ENCODE data around the gene UFD1. TPM values are rescaled to one million over a fixed set of nuclear protein-coding genes. Genes with fewer than 3 reads are reported as not detected.

The UFD1 gene
- total and polyA plus RNA-seq, 2 of the 13 experiments (the other 11 are each of a cell fraction or from before 2014, with no cell fraction given) = 47.9 to 51.1 TPM

DNA sequence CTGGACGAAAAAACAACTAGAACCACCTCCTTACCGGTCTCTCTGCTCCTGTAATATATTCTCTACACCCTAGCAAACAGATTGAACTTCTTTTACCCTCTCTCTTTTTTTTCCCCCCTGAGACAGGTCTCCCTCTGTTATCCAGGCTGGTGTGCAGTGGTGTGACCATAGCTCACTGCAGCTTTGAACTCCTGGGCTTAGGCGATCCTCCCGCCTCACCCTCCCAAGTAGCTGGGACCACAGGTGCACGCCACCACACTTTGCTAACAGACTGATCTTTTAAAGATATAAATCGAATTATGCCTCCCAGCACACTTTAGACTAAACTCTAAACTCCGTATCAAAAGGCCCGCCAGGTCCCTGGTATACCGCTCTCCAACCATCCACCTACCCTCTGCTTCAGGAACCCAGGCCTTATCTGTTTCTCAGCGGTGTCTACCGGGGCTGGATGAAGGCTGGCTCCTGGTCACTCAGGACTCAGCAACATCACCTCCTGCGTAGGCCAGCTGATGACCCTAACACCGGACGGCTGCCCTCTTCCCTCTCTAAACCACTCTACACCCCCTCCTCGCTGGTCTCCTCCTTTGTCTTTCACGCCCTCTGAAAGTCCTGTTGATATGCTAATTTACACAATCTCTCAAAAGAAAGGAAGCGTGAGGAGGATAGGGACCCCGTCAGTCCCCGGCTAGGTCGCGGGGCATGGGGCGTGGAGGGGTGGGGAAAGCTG lies 32.2 kb downstream of the UFD1 start:
- Histone ChIP-seq H3K27ac (ENCODE audit: extremely low read length, insufficient read depth, low read length) (peak overlapping the region; percentile 84), H3K4me3 (replicated peaks in 1 of 3; ENCODE audit: insufficient read depth in 1 of 3, low read depth in 2 of 3, low read length in 3 of 3) (peak overlapping the region; percentile 70 to 86 (median 81)), H3K36me3 (replicated peaks in 1 of 2; ENCODE audit: control insufficient read depth in 1 of 2, insufficient read depth in 2 of 2, low read length in 2 of 2) (peaks cover 7 to 38% of the 10 kb centered on the region in 2 experiments; a peak in 4 of 5 replicates), H2AFZ (ENCODE audit: low read length) (no peak overlapping the region), H3K79me2 (ENCODE audit: insufficient read depth, low read length) (peaks cover 39% of the 10 kb centered on the region), H3K4me2 (ENCODE audit: low read depth, low read length) (peak overlapping the region; percentile 96), H3K9me3 (ENCODE audit: low read length) (no peaks in the 10 kb centered on the region), H4K20me1 (ENCODE audit: insufficient read depth, low read length) (no peaks in the 10 kb centered on the region), H3K4me1 (ENCODE audit: insufficient read depth, low read length) (peaks cover 40% of the 10 kb centered on the region), H3K9ac (ENCODE audit: insufficient read depth, low read depth, low read length) (peak overlapping the region; percentile 93), H3K27me3 (ENCODE audit: control insufficient read depth in 1 of 2, insufficient read depth in 2 of 2, low read length in 2 of 2) (no peaks in the 10 kb centered on the region; a peak in 1 of 5 replicates)
- ATAC-seq (peak; percentile 37), FAIRE-seq (no peak), DNase-seq (ENCODE audit: low spot score) (peak; percentile 7)
- ChIA-PET CTCF (ENCODE audit: low intra/inter-chr PET ratio, low total read pairs) (no interaction called here), POLR2A (interaction anchor here (0.6 to 3.4 kb wide), 7 partner anchors 14 to 324 kb away, joined by 3 to 23 read pairs (median 4); partner anchors contain the start of genes CDC45, DGCR2, ESS2 and HIRA)
- 22% methylated on average over 22 of the region's 22 CpGs for WGBS (ENCODE audit: low lambda C conversion rate)
- intact Hi-C loops (cut with micrococcal nuclease; ENCODE audit: unreplicated experiment) (loop anchor here (2.0 kb wide), 2 partner anchors 14 to 32 kb away; partner anchors contain the start of genes CDC45, MRPL40 and UFD1), in situ Hi-C loops (cut with HindIII; ENCODE audit: extremely low pct_ligation_motif_present, low pct_unique_long_range_greater_than_20kb) (no loop called here)
- TF ChIP-seq WIZ (CRISPR knock-in tag; IDR thresholded peaks at IDR 0.05) = no peak
- peak; percentile 93 for TF ChIP-seq ZNF460 (CRISPR knock-in tag; IDR thresholded peaks at IDR 0.05; ENCODE audit: borderline replicate concordance)
- TF ChIP-seq, protein P1, sequence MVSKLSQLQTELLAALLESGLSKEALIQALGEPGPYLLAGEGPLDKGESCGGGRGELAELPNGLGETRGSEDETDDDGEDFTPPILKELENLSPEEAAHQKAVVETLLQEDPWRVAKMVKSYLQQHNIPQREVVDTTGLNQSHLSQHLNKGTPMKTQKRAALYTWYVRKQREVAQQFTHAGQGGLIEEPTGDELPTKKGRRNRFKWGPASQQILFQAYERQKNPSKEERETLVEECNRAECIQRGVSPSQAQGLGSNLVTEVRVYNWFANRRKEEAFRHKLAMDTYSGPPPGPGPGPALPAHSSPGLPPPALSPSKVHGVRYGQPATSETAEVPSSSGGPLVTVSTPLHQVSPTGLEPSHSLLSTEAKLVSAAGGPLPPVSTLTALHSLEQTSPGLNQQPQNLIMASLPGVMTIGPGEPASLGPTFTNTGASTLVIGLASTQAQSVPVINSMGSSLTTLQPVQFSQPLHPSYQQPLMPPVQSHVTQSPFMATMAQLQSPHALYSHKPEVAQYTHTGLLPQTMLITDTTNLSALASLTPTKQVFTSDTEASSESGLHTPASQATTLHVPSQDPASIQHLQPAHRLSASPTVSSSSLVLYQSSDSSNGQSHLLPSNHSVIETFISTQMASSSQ (IDR thresholded peaks at IDR 0.05; ENCODE audit: low read depth) = no peak
- TF ChIP-seq, protein P1 (CRISPR knock-in tag; IDR thresholded peaks at IDR 0.05; ENCODE audit: borderline replicate concordance) = 0 out of 2 replicates have a peak, but pooled peaks have one; percentile 6
- TF ChIP-seq ZNF567 (CRISPR knock-in tag; IDR thresholded peaks at IDR 0.05; ENCODE audit: borderline replicate concordance) = no peak
- peak; percentile 66; the same call in 1 of the 2 replicates for TF ChIP-seq ZNF205 (CRISPR knock-in tag; IDR thresholded peaks at IDR 0.05)
- TF ChIP-seq ZNF670 (CRISPR knock-in tag; IDR thresholded peaks at IDR 0.05; ENCODE audit: borderline replicate concordance) = 0 out of 2 replicates have a peak, but pooled peaks have one; percentile 33
- TF ChIP-seq, protein P2, sequence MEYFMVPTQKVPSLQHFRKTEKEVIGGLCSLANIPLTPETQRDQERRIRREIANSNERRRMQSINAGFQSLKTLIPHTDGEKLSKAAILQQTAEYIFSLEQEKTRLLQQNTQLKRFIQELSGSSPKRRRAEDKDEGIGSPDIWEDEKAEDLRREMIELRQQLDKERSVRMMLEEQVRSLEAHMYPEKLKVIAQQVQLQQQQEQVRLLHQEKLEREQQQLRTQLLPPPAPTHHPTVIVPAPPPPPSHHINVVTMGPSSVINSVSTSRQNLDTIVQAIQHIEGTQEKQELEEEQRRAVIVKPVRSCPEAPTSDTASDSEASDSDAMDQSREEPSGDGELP (IDR thresholded peaks at IDR 0.05; ENCODE audit: borderline replicate concordance, low read depth) = peak; percentile 52; the same call in 1 of the 2 replicates
- TF ChIP-seq IRX3 (CRISPR knock-in tag; IDR thresholded peaks at IDR 0.05; ENCODE audit: borderline replicate concordance, low read depth) = 0 out of 2 replicates have a peak, but pooled peaks have one; percentile 9
- TF ChIP-seq TARDBP (CRISPR knock-in tag; IDR thresholded peaks at IDR 0.05) = 0 out of 2 replicates have a peak, but pooled peaks have one; percentile 17
- TF ChIP-seq AHR (CRISPR knock-in tag; IDR thresholded peaks at IDR 0.05) = 0 out of 2 replicates have a peak, but pooled peaks have one; percentile 4
- TF ChIP-seq KDM5A (IDR thresholded peaks at IDR 0.05; ENCODE audit: borderline replicate concordance, low read length) = 0 out of 2 replicates have a peak, but pooled peaks have one; percentile 12
- 0 out of 2 replicates have a peak, but pooled peaks have one; percentile 28 for TF ChIP-seq ZKSCAN5 (CRISPR knock-in tag; IDR thresholded peaks at IDR 0.05)
- TF ChIP-seq, protein P3, sequence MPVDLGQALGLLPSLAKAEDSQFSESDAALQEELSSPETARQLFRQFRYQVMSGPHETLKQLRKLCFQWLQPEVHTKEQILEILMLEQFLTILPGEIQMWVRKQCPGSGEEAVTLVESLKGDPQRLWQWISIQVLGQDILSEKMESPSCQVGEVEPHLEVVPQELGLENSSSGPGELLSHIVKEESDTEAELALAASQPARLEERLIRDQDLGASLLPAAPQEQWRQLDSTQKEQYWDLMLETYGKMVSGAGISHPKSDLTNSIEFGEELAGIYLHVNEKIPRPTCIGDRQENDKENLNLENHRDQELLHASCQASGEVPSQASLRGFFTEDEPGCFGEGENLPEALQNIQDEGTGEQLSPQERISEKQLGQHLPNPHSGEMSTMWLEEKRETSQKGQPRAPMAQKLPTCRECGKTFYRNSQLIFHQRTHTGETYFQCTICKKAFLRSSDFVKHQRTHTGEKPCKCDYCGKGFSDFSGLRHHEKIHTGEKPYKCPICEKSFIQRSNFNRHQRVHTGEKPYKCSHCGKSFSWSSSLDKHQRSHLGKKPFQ (CRISPR knock-in tag; IDR thresholded peaks at IDR 0.05; ENCODE audit: insufficient replicate concordance) = peak; percentile 16
- 0 out of 2 replicates have a peak, but pooled peaks have one; percentile 46 for TF ChIP-seq ZNF33A (CRISPR knock-in tag; IDR thresholded peaks at IDR 0.05; ENCODE audit: borderline replicate concordance)
- no peak for TF ChIP-seq ZNF383 (CRISPR knock-in tag; IDR thresholded peaks at IDR 0.05; ENCODE audit: borderline replicate concordance)
- no TSS peak for BruUV-seq (replicated peaks)

All from HepG2 (cell line).